ENCODE measurements around the gene SCFD2.
"Not testable (repeated sequence)": the region's sequence is repeated elsewhere in the genome, so short reads cannot be mapped to it uniquely, and the experiment has no call there.

SCFD2 gene

DNA sequence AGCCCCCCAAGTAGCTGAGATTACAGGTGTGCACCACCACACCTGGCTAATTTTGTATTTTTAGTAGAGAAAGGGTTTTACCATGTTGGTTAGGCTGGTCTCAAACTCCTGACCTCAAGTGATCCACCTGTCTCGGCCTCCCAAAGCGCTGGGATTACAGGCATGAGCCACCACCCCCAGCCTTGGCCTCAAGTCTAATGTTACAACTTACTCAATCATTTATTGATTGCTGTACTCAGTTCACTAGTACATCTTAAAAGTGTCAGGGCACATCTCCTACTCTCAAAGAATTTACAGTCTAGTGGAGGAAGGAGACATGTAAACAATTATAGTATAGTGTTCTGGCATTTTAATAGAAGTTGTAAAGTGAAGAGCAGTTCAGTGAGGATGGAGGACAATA, 19.5 kb downstream of the SCFD2 start:
- DNase-seq (ENCODE audit: low read depth): not testable (repeated sequence)

DNA sequence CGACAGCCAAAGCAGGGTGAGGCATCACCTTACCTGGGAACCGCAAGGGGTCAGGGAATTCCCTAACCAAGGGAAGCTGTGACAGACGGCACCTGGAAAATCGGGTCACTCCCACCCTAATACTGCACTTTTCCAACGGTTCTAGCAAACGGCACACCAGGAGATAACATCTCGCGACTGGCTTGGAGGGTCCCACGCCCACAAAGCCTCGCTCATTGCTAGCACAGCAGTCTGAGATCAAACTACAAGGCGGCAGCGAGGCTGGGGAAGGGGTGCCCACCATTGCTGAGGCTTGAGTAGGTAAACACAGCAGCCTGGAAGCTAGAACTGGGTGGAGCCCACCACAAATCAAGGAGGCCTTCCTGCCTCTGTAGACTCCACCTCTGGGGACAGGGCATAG, 25.7 kb downstream of the SCFD2 start:
- DNase-seq (ENCODE audit: low read depth): not testable (repeated sequence)

DNA sequence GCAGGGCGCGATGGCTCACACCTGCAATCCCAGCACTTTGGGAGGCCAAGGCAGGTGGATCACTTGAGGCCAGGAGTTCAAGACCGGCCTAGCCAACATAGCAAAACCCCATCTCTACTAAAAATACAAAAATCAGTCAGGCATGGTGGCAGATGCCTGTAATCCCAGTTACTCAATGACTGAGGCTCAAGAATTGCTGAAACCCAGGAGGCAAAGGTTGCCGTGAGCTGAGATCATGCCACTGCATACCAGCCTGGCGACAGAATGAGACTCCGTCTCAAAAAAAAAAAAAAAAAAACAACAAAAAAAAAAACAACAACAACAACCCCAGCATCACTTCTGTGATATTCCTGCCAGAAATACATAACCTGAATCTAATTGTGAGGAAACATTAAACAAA, 30.9 kb downstream of the SCFD2 start:
- DNase-seq (ENCODE audit: low read depth): not testable (repeated sequence)

DNA sequence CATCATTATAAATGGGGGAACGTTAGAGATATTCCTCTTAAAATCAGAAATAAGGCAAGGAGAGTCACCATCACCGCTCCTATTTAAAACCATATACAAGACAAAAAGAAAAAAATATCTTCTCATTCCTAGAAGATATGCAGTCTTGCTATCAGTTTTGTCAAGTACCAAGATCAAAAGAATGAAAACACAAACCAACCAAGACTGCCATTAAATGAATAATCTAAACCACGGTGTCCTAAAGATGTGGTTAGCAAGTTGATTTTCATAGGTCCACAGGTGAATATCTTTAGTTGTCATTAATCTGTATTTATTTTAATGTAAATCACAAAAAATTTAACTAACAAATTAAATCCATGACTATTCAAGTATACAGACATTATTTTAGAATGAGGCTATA, 39.3 kb downstream of the SCFD2 start:
- DNase-seq (ENCODE audit: low read depth): no peak

DNA sequence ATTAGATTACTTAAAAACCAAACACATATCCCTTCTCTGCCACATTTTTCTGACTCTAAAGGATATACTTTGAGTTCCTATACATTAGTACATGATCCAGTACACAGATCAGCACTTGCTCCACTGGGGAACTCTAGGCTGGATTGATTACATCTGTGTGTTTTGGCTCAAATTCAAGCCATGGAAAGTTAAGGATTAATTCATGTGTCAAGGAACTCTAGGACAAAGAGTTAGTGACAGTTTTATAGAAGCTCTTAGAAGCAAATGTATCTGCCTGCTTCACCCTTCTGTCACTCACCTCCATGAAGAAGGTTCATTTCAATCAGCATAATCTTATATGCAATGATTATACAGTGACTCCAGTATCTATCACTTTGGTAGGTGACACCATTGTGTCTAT, 43.2 kb downstream of the SCFD2 start:
- no peak for DNase-seq (ENCODE audit: low read depth)

DNA sequence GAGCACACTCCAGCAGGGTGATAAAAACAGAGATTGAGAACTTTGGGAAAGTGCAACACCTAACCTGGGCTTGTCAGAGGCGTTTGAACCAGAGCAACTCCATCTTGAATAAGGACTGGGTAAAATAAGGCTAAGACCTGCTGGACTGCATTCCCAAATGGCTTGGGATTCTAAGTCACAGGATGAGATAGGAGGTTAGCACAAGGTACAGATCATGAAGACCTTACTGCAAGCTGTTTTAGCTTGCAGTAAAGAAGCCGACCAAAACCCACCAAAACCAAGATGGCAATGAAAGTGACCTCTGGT, 43.9 kb downstream of the SCFD2 start:
- no peak for DNase-seq (ENCODE audit: low read depth)

DNA sequence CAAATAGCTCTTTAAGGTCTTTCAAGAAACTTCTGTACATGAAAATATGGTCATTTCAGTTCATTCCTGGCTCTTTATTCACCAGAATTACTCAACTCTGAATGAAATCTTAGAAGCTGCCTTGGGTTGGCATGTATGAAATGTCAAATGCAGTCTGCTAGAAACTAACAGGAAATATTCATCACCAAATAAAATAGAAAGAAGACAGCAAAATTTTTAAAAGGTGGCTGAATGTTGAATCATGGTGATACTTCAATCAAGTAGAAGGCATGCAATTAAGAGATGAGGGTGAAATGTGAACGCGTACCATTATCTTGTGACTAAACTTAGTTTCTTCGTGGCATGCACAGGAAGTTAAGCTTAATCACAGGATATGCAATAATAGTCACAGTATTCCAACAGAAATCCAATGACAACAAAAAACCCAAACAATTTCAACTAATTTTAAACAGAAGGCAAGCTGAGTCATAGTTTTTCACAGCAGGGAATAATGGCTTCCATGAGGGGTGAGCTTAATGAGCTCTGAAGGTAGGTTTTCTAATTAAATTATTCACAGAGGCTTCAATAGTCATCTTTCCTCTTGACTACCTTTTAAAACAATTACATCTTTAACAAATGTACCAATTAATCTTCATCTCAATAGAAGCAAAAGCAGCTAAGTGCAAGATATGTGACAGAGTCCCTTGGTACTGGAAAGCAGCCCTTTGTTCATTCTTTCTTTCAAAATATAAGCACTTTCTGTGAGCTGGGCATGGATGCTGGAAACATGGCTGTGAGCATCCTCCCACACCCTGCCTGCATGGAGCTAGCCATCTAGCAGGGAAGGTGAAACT, 44.5 kb downstream of the SCFD2 start:
- DNase-seq (ENCODE audit: low read depth): peak; percentile 91

DNA sequence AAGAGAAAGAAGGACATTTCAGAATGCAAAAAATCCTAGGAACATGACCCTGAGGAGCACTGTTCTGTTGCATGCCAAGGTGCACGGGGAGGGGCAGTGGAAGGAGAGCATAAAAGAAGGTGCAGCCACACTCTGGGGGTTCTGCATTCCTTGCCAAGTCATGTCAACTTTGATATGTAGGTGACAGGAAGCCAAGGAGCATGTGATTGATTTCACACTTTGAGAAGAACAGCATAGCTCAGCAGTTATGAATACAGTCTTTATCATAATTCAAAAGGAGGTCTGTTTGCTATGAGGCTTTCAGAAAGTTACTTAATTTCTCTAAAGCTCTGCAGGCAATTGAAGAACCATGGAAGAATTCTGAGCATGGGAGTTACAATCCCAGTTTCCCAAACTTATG, 50.6 kb downstream of the SCFD2 start:
- DNase-seq (ENCODE audit: low read depth): no peak

DNA sequence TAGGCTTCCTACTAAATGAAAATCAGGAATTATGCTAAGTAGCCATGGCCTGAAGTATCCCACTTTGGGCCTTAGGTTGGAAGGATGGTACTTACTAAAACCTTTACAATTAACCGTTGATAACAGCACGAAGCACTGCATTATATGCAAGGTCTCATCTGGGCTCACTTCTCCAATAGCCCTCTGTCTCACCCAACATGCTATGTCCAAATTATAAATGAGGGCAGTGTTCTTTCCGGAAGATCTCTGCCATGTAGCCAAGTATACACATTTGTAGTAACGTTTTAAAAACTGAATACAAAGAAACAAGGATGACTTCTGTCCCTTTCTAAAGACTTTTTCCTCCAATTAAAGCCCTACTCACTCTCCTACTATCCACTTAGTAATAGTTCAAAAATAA, 51.6 kb downstream of the SCFD2 start:
- no peak for DNase-seq (ENCODE audit: low read depth)

DNA sequence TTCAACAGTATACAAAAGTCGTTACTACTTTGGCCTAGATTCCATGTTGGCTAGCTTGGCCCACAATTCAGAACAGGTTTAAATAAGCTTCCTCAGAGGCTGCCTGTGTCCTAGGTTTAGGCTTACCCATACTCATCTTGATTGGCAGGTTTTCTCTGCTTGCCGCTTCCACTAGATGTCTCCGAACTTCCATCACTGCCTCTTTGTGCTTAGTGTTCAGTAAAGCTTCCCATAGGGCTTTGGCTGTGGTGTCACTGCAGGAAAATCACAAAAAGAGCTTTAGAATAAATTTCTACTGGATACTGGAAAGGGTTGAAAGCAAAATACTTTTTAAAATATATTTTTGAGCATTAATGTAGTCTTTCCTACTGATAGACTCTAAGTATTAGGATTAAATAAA, 52.4 kb downstream of the SCFD2 start:
- DNase-seq (ENCODE audit: low read depth): peak; percentile 15

DNA sequence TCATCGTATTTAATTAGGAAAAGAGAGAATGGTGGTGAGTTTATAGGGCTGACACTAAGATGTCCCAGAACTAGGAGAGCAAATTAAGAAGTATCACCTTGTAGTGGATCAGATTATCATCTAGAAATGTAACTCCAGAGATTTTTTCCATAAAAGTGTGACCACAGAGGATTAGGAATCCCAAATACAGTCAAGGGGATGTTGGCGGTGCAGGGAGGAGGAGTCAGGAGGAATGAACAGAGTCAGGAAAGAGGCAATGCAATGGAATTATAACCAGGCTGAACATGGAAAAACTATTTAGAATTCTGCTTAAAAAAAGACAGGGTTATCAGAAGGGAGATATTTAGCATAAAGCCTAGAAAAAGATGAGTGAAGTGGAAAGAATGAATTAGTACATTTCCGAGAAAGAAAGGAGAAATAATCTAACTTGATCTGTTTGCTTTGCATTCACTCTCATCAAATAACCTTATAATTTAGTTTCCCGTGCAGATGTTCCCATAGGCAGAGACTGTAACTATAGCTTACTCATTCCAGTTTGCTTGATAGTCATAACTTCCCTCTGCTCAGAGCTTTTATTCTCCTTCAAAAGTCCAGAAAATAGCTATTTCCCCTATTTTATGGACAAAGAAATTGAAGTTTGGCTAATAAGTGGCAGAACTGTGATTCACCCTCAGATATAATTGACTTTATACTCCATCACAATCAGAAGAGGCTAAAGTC, 56.4 kb downstream of the SCFD2 start:
- no peak for DNase-seq (ENCODE audit: low read depth)

DNA sequence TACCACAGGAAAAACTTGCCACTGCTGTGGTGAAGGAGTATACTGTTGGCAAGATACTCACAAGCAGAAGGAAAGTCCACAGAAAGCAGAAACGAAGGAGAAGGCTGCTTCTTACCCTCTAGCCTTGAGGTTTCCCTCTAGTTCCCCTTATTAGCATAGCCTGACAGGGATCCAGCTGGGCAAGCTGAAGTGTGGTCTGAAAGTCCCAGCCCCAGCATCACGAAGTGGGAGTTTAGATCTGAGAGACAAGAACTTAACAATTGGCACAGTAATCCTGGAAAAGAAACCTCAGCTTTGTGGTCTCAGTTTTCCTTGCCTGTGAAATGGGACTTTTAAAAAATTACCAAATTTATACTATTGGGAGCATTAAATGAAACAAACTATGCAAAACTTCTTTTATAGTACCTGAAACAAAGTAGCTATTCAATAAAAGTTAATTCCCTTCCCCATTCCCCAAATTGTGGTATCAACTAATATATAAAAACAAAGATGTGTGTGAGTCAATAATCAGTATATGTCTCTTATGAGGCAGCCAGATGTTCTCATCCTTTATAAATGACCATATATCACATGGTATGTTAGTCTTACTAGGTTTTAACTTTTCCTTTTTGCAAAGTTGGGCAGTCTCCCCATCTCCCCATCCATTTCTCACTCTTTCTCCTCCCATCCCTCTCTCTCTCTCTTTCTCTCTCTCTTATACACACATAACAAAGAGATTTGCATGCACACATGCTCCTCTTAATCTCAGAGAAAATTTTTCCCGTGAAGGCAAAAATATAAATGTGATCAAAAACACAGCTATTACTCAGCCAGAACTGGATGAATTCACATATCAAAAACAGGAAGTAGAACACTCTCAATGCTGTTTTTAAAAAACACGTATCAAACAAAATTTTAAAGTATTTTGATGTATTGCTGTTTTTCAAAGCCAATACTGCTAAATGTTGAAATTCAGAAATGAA, 57.8 kb downstream of the SCFD2 start:
- no peak for DNase-seq (ENCODE audit: low read depth)

DNA sequence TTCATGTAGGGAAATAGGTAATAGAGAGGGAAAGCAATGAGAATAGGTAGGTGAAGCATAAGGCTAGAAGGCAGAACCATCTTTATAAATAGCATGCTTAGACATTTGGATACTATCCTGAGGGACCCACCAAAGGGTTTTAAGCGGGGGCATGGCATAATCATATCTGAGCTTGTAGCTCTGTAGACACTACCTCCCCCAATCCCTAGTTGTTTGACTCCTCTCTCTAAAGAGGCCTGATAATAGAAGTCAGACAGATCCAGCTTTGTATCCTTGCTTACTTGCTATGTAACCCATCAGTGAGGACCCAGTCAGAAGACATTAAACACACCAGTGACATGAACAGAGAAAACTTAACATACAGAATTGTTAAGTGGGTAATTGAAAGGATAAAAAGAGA, 58.7 kb downstream of the SCFD2 start:
- no peak for DNase-seq (ENCODE audit: low read depth)

DNA sequence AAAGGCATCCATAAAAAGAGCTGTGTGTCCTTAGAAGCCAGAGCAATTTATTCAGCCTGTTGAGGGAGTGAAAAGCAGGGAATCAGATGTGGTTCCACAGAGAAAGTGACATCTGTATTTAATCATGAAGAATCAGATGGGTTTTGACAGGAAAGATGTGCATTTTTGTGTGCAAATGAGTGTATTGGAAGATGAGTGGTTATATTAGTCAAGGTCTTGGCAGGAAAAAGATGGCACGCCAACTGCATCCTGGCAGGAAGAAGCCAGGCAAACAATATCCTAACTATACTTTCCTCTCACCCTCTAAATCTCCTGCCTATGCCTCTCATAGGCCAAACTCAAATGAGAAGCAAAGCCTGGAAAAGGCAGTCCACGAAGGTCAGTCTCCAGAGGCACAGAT, 59.1 kb downstream of the SCFD2 start:
- DNase-seq (ENCODE audit: low read depth): peak; percentile 55

DNA sequence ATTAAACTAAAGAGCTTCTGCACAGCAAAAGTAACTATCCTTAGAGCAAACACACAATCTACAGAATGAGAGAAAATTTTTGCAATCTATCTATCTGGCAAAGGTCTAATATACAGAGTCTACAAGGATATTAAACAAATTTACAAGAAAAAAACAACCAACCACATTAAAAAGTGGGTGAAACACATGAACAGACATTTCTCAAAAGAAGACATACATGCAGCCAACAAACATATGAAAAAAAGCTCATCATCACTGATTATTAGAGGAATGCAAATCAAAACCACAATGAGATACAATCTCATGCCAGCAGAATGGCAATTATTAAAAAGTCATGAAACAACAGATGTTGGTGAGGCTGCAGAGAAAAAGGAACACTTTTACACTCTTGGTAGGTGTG, 73.7 kb downstream of the SCFD2 start:
- not testable (repeated sequence) for DNase-seq (ENCODE audit: low read depth)

DNA sequence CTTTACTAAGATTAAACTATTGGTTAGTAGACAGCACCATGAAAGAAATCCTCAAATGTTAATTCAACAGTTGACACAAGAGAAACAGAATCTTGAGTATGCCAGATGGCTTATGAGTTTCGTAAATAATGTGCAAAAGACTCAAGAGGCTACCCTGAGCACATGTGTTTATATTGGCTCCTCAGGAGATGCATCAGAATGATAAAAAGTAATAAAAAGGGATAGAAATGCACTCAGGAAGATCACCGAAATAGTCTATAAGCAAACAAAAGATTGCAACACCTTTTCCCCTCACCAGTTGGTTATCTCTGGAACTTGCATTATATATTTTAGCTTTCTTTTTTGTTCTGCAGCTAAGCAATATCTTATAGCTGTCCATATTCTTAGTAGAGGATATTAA, 84.4 kb downstream of the SCFD2 start:
- no peak for DNase-seq (ENCODE audit: low read depth)

DNA sequence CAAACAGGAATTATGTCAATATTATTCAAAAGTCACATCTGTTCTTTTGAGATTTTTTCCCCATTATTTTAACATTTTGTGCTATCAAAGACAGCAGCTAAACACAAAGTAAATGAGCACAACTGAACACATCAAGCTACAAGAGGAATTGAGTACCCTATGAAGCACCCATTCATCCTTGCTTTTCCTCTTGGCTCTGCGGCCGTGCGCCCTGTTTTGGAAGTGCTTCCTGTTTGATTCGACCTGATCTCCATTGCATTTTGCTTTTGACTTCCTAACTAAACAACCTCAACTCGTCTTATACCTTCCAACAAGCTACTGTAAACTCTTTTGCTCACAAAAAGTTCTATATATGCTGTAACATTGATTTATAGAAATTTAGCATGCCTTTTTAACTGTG, 85.0 kb downstream of the SCFD2 start:
- no peak for DNase-seq (ENCODE audit: low read depth)

DNA sequence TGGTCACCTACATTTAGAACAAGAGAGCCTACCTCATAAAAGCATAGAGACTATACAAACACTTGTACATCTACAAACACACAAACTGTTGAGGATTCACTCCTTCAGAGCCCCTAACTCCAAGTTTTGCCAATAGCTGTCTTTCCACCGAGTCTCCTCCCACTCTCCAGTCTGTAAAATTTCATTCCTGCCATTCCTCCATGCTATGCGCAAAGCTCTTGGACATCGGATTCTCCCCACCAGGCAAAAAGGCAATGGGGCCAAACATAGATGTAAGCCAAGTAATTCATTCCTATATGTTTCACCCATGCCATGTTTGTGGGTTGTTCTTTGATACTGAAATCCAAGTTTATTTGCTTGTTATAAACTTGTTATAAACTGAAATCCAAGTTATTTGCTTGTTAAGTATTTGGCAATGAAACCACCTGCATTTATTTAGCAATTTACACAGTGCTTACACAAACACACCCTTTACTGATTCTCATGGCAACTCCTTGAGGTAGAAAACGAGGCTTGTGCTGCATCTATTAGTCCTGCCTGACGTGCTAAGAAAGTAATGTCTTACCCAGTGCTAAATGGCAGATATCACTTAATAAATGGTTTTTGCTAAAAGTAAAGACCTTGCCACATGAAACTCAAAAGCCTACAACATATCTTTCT, 91.1 kb downstream of the SCFD2 start:
- DNase-seq (ENCODE audit: low read depth): no peak

DNA sequence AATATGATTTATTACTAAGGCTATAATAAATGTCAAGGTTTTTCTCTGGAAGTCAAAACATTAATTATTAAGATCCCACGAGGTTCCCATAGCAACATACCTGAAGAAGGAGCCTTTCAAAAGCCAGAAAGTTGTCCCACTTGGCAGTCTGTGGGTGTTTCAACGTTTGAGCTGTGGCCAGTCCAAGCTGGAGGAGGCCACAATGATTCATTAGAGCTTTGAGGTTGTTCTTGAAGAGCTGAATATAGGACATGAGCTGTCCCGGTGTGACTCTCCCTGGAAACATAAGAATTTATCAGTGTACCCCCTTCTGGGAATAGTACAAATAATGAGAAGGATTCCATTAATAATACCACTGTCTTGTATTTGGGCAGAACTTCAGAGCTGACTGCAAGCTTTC, 92.1 kb downstream of the SCFD2 start:
- DNase-seq (ENCODE audit: low read depth): peak; percentile 23

DNA sequence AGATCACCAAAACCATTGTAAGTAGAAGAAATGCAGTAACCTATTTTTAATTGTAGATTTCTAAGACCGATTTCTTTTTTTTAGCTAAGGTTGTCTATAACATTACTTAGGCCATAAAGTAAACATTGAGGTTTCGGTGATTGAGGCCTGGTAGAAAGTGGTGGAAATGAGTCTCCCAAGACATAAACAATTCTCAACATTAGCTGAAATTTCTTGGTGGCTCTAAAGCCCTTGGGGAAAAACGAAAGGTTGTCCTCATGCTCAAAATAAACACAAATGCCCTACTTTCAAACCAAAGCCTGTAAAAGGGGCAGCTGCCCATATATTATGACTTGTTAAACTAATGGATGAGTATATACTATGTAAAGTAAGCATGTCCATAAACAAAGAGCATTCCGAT, 98.8 kb downstream of the SCFD2 start:
- DNase-seq (ENCODE audit: low read depth): peak; percentile 47

DNA sequence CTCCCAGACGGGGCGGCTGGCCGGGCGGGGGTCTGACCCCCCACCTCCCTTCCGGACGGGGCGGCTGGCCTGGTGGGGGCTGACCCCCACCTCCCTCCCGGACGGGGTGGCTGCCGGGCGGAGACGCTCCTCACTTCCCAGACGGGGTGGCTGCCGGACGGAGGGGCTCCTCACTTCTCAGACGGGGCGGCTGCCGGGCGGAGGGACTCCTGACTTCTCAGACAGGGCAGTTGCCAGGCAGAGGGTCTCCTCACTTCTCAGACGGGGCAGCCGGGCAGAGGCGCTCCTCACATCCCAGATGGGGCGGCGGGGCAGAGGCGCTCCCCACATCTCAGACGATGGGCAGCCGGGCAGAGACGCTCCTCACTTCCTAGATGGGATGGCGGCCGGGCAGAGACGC, 109.9 kb downstream of the SCFD2 start:
- DNase-seq (ENCODE audit: low read depth): not testable (repeated sequence)

DNA sequence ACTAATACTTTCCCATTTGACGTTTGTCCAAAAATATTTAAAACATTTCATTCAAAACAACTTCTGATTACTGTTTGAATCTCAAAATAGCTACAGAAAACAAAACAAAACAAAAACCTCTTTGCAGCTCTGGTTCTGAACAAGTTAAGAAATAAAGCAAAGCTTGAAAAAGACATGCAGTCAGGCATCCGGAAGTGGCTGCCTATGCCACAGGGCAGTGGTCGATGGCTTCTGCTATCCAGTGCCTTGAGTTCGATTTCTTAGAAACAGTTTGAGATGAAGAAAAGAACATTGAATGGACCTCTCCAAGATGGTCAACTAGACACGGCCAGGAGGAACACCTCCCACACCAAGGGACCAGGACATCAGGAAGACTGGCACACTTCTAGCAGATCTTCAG, 125.3 kb downstream of the SCFD2 start:
- DNase-seq (ENCODE audit: low read depth): no peak

Measured in ELR (cell line).